Nucleus accumbens (tissue), 56 donors: Measurements from ENCODE around the gene CGB2.
"Not testable (repeated sequence)": the region's sequence is repeated elsewhere in the genome, so short reads cannot be mapped to it uniquely, and the experiment has no call there.

Source experiments
- DNase-seq, 56 donors: peaks; one replicate each; lab custom pipeline; 2025; lab: John Stamatoyannopoulos, UW

Gene CGB2

GRCh38 chr19:49006905-49007304 is 24.8 kb upstream of the CGB2 start:
- DNase-seq: no peak

- no peak for DNase-seq
Observed at GRCh38 chr19:49009828-49010227, 21.9 kb upstream of the CGB2 start.

GRCh38 chr19:49010453-49010852 is 21.2 kb upstream of the CGB2 start:
- no peak for DNase-seq

GRCh38 chr19:49011194-49011593 is 20.5 kb upstream of the CGB2 start:
- no peak for DNase-seq

- DNase-seq: no peak
Observed at GRCh38 chr19:49014123-49014869, 17.4 kb upstream of the CGB2 start.

- DNase-seq: no peak
Observed at GRCh38 chr19:49014870-49015255, 16.8 kb upstream of the CGB2 start.

- DNase-seq: no peak
Observed at GRCh38 chr19:49016067-49016839, 15.4 kb upstream of the CGB2 start.

- DNase-seq: no peak
Observed at GRCh38 chr19:49017041-49017665, 14.5 kb upstream of the CGB2 start, which contains the start of gene LHB. LHB (minus strand) TSS chr19:49017091; CDS start chr19:49017081, 10 bp downstream.

- peak in 4 of 56 donors; percentile 2 to 51 (median 30) for DNase-seq
Observed at GRCh38 chr19:49017666-49018351, 13.9 kb upstream of the CGB2 start.

- not testable (repeated sequence) for DNase-seq
Observed at GRCh38 chr19:49018388-49019241, 13.1 kb upstream of the CGB2 start.

GRCh38 chr19:49019242-49019932 is 12.3 kb upstream of the CGB2 start:
- peak in 4 of 56 donors; percentile 2 to 32 (median 18) for DNase-seq

- no peak for DNase-seq
Observed at GRCh38 chr19:49020342-49020741, 11.3 kb upstream of the CGB2 start.

GRCh38 chr19:49020931-49021895 is 10.5 kb upstream of the CGB2 start:
- no peak for DNase-seq

GRCh38 chr19:49022116-49022515 is 9.6 kb upstream of the CGB2 start:
- no peak for DNase-seq

- DNase-seq: not testable (repeated sequence)
Observed at GRCh38 chr19:49024233-49024632, 7.5 kb upstream of the CGB2 start, which contains the start of gene CGB3. CGB3 (minus strand) TSS chr19:49024333; CDS start chr19:49023971, 362 bp downstream.

- not testable (repeated sequence) for DNase-seq
Observed at GRCh38 chr19:49025088-49025487, 6.6 kb upstream of the CGB2 start.

GRCh38 chr19:49025599-49025998 is 6.1 kb upstream of the CGB2 start:
- not testable (repeated sequence) for DNase-seq

GRCh38 chr19:49028686-49029085 is 3.0 kb upstream of the CGB2 start:
- not testable (repeated sequence) for DNase-seq
